Skeletal muscle tissue (tissue), 4 donors: ENCODE results near the gene BOC. TPM values are rescaled to one million over a fixed set of nuclear protein-coding genes. Genes with fewer than 3 reads are reported as not detected.

Experiments used
- H3K27ac ChIP-seq: one replicate; pipeline ENCODE4 v1.7.0; 2013; ENCODE audit warnings: mild to moderate bottlenecking, low read depth, low read length, inconsistent platforms
- H3K27me3 ChIP-seq, 3 donors: one replicate each; pipeline ENCODE4 v1.7.0; 2013; ENCODE audit warnings: low read length in 3 of 3; ENCODE audit not compliant: control insufficient read depth in 3 of 3, insufficient read depth in 3 of 3
- H3K36me3 ChIP-seq, 3 donors: one replicate each; pipeline ENCODE4 v1.7.0; 2013; ENCODE audit warnings: low read length in 3 of 3; ENCODE audit not compliant: control insufficient read depth in 3 of 3, insufficient read depth in 3 of 3
- H3K4me1 ChIP-seq, 3 donors: one replicate each; pipeline ENCODE4 v1.7.0; 2013; ENCODE audit warnings: low read length in 3 of 3, mild to moderate bottlenecking in 3 of 3; ENCODE audit not compliant: control insufficient read depth in 3 of 3, insufficient read depth in 3 of 3
- H3K4me3 ChIP-seq, 3 donors: one replicate each; pipeline ENCODE4 v1.7.0; 2013; ENCODE audit warnings: low read length in 3 of 3
- H3K9ac ChIP-seq, 3 donors: one replicate each; pipeline ENCODE4 v1.7.0; 2013; ENCODE audit warnings: low read length in 3 of 3, mild to moderate bottlenecking in 3 of 3, moderate library complexity in 2 of 3, low read depth in 1 of 3
- H3K9me3 ChIP-seq, 3 donors: one replicate each; pipeline ENCODE4 v1.7.0; 2013; ENCODE audit warnings: low read length in 3 of 3; ENCODE audit not compliant: control insufficient read depth in 3 of 3
- total RNA-seq: library from RNA; depleted of rRNA; stranded (reverse); fragments of >200 nt; gene quantifications from one replicate; pipeline ENCODE4 v1.2.3, GENCODE V29; 2014
- donor health status: Osteomylitis.

Gene BOC
- total RNA-seq, 1 donor from 2014 or later = 28.7 TPM

- H3K4me3 ChIP-seq = no peak overlapping the region
- H3K9me3 ChIP-seq = no peaks in the 10 kb centered on the region
- no peaks in the 10 kb centered on the region for H3K36me3 ChIP-seq
- peaks cover 8 to 14% (median 10%) of the 10 kb centered on the region in 3 donors for H3K4me1 ChIP-seq
- H3K9ac ChIP-seq = no peak overlapping the region
- peaks cover 0 to 5% (median 3%) of the 10 kb centered on the region in 3 donors for H3K27me3 ChIP-seq
- no peak overlapping the region for H3K27ac ChIP-seq
These were observed 11.2 kb downstream of the BOC start for GRCh38 chr3:113222451-113223086.

- Histone ChIP-seq H3K9ac (no peak overlapping the region), H3K4me1 (peaks cover 8 to 19% (median 10%) of the 10 kb centered on the region in 3 donors), H3K27ac (no peak overlapping the region), H3K4me3 (peak overlapping the region in 1 of 3 donors; percentile 6), H3K27me3 (peaks cover 0 to 5% (median 3%) of the 10 kb centered on the region in 3 donors), H3K9me3 (no peaks in the 10 kb centered on the region), H3K36me3 (no peaks in the 10 kb centered on the region)
These were observed 12.3 kb downstream of the BOC start for GRCh38 chr3:113223475-113224281.

- Histone ChIP-seq H3K4me1 (peaks cover 0 to 14% (median 8%) of the 10 kb centered on the region in 3 donors), H3K27me3 (peaks cover 0 to 5% (median 3%) of the 10 kb centered on the region in 3 donors), H3K27ac (no peak overlapping the region), H3K4me3 (no peak overlapping the region), H3K9ac (no peak overlapping the region), H3K9me3 (no peaks in the 10 kb centered on the region), H3K36me3 (no peaks in the 10 kb centered on the region)
These were observed 13.9 kb downstream of the BOC start for GRCh38 chr3:113225286-113225685.

GRCh38 chr3:113226491-113226890, 15.1 kb downstream of the BOC start:
- Histone ChIP-seq H3K4me1 (peaks cover 0 to 13% (median 8%) of the 10 kb centered on the region in 3 donors), H3K36me3 (no peaks in the 10 kb centered on the region), H3K9me3 (no peaks in the 10 kb centered on the region), H3K27ac (no peak overlapping the region), H3K9ac (no peak overlapping the region), H3K27me3 (peaks cover 0 to 5% (median 3%) of the 10 kb centered on the region in 3 donors), H3K4me3 (no peak overlapping the region)

- peaks cover 4 to 15% (median 5%) of the 10 kb centered on the region in 3 donors for H3K4me1 ChIP-seq
- no peak overlapping the region for H3K4me3 ChIP-seq
- H3K36me3 ChIP-seq = no peaks in the 10 kb centered on the region
- H3K27me3 ChIP-seq = peaks cover 0 to 5% (median 3%) of the 10 kb centered on the region in 3 donors
- H3K9ac ChIP-seq = no peak overlapping the region
- no peaks in the 10 kb centered on the region for H3K9me3 ChIP-seq
- H3K27ac ChIP-seq = no peak overlapping the region
These were observed 15.8 kb downstream of the BOC start for GRCh38 chr3:113227146-113227545.

GRCh38 chr3:113228498-113229286, 17.3 kb downstream of the BOC start:
- H3K9me3 ChIP-seq = no peaks in the 10 kb centered on the region
- H3K4me3 ChIP-seq = no peak overlapping the region
- peaks cover 0 to 3% (median 2%) of the 10 kb centered on the region in 3 donors for H3K27me3 ChIP-seq
- no peaks in the 10 kb centered on the region for H3K36me3 ChIP-seq
- peaks cover 0 to 9% (median 5%) of the 10 kb centered on the region in 3 donors for H3K4me1 ChIP-seq
- H3K27ac ChIP-seq = no peak overlapping the region
- no peak overlapping the region for H3K9ac ChIP-seq

- no peaks in the 10 kb centered on the region for H3K36me3 ChIP-seq
- no peak overlapping the region for H3K9ac ChIP-seq
- no peaks in the 10 kb centered on the region for H3K27me3 ChIP-seq
- H3K4me3 ChIP-seq = no peak overlapping the region
- H3K27ac ChIP-seq = no peak overlapping the region
- H3K9me3 ChIP-seq = no peaks in the 10 kb centered on the region
- peaks cover 0 to 8% (median 5%) of the 10 kb centered on the region in 3 donors for H3K4me1 ChIP-seq
These were observed 20.0 kb downstream of the BOC start for GRCh38 chr3:113231391-113231790.

GRCh38 chr3:113231827-113232253, 20.5 kb downstream of the BOC start:
- Histone ChIP-seq H3K9ac (no peak overlapping the region), H3K27ac (no peak overlapping the region), H3K9me3 (no peaks in the 10 kb centered on the region), H3K27me3 (no peaks in the 10 kb centered on the region), H3K36me3 (no peaks in the 10 kb centered on the region), H3K4me3 (no peak overlapping the region), H3K4me1 (peaks cover 0 to 8% (median 5%) of the 10 kb centered on the region in 3 donors)

- Histone ChIP-seq H3K36me3 (no peaks in the 10 kb centered on the region), H3K27me3 (no peaks in the 10 kb centered on the region), H3K27ac (no peak overlapping the region), H3K9ac (no peak overlapping the region), H3K4me3 (no peak overlapping the region), H3K9me3 (no peaks in the 10 kb centered on the region), H3K4me1 (peaks cover 0 to 8% (median 5%) of the 10 kb centered on the region in 3 donors)
These were observed 21.0 kb downstream of the BOC start for GRCh38 chr3:113232342-113232741.
